Mononuclear cell (primary cell): ENCODE results near the gene BAIAP2. TPM values are rescaled to one million over a fixed set of nuclear protein-coding genes. Genes with fewer than 3 reads are reported as not detected.

Source experiments
- H3K27me3 ChIP-seq: 2 replicates; pipeline ENCODE4 v1.6.0; 2011; ENCODE audit warnings: low read length, control low read depth; ENCODE audit not compliant: insufficient read depth
- H3K4me1 ChIP-seq: 2 replicates; pipeline ENCODE4 v1.5.1; 2011; ENCODE audit warnings: mild to moderate bottlenecking, low read length, control low read depth; ENCODE audit not compliant: insufficient read depth
- H3K4me3 ChIP-seq: 2 replicates; pipeline ENCODE4 v1.5.1; 2011; ENCODE audit warnings: mild to moderate bottlenecking, low read length, moderate library complexity
- H3K9me3 ChIP-seq: 2 replicates; pipeline ENCODE4 v1.5.1; 2011; ENCODE audit warnings: low read depth, mild to moderate bottlenecking, control low read depth, low read length
- total RNA-seq: library from RNA; depleted of rRNA; stranded (reverse); fragments of >200 nt; gene quantifications from one replicate; pipeline ENCODE4 v1.2.3, GENCODE V29; 2012

BAIAP2 gene
- total RNA-seq, 1 donor, result 5.1 TPM

DNA sequence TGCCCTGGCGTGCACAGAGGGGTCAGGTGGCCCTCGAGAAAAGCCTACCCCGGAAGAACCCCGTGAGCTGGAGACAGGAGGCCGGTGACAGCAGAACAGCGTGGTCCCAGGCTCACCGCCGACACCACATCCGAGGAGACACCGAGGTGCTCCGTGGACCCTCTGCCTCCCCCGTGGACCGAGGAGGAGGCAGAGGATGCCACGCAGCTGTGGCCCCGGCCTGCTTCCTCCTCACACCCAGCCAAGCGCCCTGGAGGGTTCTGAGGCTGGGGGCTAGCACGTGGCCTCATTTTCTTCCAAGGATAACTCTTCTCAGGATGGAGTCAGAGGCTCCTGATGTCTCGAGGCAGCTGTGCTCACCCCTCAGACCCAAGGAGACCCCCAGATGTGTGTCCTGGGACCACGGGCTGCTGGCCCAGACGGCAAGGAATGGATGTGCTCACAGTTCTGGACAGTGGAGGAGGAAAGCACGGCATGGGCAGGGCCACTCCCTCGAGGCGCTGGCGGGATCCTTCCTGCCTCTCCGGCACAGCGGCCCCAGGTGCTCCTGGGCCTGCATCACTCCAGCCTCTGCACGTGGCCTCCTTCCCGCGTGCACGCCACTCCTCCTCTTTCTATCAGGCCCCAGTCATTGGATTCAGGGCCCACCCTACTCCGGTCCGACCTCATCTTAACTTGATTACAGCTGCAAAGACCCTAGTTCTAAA is 125.9 kb downstream of the BAIAP2 start:
- Histone ChIP-seq H3K9me3 (no peaks in the 10 kb centered on the region), H3K4me1 (peaks cover 13% of the 10 kb centered on the region), H3K4me3 (peak overlapping the region; percentile 46), H3K27me3 (peaks cover 3% of the 10 kb centered on the region)

DNA sequence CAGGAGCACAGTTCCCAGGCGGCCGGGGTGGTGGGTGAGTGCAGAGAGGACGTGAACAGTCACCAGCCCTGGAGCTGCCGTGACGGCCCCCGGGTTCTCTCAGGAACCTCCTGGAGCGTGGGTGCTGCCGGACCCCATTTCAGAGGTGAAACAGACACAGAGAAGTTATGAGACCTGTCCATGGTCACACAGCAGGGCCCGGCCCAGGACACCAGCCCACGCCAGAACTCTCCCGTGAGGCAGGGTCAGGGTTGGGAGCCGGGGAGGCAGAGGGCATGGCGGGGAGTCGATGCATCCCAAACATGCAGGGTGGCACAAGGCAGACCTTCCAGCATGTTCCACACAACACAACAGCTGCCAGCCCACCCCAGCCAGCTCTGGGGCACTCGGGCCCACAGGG is 126.6 kb downstream of the BAIAP2 start:
- peaks cover 4% of the 10 kb centered on the region for H3K27me3 ChIP-seq
- peaks cover 13% of the 10 kb centered on the region for H3K4me1 ChIP-seq
- H3K9me3 ChIP-seq, result no peaks in the 10 kb centered on the region
- H3K4me3 ChIP-seq, result no peak overlapping the region

DNA sequence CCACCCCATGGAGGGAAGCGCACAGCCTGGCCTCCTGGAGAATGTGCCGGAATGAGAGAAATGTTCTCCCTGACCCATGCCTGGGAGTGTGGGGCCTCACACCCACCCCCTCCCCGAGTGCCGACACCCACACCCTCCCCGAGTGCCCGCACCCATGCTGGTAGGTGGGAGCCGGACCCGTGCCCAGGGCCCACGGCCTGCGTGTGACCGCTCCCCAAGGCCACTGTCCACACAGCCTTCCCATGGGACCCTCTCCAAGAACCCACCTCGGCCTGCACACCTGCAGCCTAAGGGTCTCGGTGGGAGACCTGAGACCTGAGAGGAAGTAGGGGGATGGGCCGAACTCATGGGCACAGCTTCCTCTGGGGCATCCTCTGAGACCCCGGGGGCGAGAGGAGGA is 127.0 kb downstream of the BAIAP2 start:
- Histone ChIP-seq H3K27me3 (peaks cover 8% of the 10 kb centered on the region), H3K9me3 (no peaks in the 10 kb centered on the region), H3K4me1 (peaks cover 13% of the 10 kb centered on the region), H3K4me3 (no peak overlapping the region)

DNA sequence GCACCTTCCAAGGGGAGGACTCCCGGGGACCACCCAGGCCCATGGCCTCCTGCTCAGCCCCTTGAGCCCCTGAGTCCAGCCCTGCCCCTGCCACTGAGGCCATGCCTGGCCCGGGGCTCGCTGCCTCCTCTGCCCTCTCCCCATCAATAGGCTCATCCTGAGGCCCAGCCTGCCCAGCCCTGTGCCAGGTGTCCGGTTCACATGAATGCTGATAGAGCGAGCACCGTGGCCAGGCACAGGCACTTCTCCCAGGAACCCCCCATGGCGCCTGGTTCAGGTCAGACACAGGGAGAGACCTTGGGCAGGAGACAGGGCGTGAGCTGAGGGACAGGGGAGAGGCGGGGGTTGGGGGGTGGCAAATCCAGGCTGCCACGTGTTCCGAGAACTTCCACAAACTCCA is 127.5 kb downstream of the BAIAP2 start:
- Histone ChIP-seq H3K9me3 (no peaks in the 10 kb centered on the region), H3K4me1 (peaks cover 13% of the 10 kb centered on the region), H3K4me3 (no peak overlapping the region), H3K27me3 (peaks cover 8% of the 10 kb centered on the region)

DNA sequence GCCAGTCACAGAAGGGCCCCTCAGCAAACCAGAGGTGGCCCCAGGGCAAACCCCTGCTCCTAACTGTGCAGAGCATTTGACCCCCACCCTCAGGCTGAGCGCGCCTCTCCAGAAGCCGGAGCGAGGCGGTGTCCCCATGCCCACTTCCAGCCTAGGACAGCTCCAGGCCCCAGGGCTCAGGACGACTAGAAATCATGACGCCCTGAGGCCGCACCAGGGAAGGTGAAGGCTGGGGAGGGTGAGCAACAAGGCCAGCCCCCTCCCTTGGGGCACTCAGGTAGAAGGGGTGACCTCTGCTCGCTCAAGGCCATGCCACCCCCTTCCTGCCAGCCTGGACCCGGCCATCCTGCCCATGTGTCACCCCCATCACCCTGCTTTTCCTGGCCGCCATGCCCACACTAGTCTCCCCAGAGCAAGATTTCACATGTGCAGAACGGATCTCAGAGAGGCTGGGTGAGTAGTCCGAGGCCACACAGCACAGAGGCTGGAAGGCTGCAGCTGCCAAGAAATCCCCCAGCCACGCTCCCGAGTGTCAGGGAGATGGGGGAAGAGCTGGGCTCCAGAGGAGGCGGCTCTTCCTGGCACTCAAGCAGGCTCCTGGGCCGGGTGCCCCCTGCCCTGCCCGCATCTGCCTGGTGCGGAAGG is 128.2 kb downstream of the BAIAP2 start:
- Histone ChIP-seq H3K9me3 (no peaks in the 10 kb centered on the region), H3K4me3 (no peak overlapping the region), H3K4me1 (peaks cover 13% of the 10 kb centered on the region), H3K27me3 (peaks cover 8% of the 10 kb centered on the region)

DNA sequence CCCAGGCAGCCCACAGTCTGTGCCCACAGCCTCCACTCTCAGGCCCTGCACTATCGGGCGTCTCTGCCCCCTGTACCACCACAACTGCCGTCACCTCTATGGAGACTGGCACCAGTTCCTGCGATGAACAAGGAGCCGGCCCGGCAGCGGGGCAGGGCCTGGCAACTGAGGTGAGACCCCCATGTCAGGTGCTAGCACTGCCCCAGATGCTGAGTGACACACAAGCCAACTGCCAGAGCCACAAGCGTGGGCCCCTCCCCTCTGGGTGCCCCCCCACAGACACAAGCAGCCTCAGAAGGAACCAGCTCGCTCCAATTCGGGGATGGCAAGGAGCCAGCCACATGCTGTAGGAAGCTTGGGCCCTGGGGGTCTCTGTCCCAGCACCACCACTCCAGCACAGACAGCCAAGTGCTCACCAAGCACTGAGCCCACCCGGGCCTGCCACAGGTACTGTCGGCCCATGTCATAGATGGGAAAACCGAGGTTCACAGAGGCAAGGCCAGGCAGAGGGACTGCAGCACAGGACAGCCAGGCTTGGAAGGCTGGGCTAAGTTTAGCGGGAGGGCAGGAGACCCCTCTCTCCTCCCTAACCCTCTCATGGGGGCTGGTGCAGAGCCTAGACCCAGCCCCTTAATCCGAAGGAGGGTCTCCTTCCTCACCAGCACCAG is 128.9 kb downstream of the BAIAP2 start:
- H3K9me3 ChIP-seq, result no peaks in the 10 kb centered on the region
- peaks cover 8% of the 10 kb centered on the region for H3K27me3 ChIP-seq

DNA sequence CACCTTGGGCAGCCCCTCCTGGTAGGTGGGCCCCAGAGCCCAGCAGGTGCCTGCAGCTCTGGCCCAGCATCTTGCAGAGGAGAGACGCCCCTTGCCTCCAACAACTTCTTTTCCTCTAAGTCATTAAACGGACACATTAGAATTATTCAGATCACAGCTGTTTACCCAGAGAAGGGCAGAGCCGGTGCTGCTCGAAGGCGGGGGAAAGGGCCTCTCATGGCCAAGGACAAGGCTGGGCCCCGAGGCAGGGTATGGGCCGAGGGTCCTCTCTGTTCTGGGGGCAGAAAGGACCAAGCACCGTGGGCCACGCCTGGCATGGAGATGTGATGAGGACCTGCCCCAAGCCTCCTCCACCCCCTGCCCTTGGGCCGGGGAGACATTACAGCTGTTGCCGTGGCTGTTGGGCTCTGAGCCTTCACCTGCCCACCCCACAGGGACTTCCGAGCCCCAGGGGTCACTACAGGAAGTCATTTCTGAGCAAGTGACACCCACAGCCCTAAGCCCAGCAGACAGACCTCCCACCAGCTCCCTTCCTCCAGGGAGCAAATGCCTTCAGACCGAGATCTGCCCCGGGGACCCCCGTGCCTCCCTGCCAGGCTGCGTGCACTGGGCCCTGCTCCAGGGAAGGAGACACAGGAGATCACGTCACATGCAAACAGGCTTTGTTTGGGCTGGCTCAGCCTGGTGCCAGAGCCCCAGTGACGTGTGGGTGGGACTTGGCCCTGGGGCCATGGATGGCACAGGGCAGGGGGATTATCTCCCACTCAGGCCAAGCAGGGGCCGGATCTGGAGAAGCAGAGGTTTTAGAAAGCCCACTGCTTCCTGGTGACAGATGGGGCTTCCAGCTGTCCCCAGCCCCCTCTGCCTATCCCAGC is 129.7 kb downstream of the BAIAP2 start:
- Histone ChIP-seq H3K27me3 (peaks cover 8% of the 10 kb centered on the region), H3K4me3 (no peak overlapping the region), H3K9me3 (no peaks in the 10 kb centered on the region), H3K4me1 (peaks cover 12% of the 10 kb centered on the region)

More for the DNA sequence above, 128.9 kb downstream of the BAIAP2 start:
- Histone ChIP-seq H3K4me3 (no peak overlapping the region), H3K4me1 (peaks cover 13% of the 10 kb centered on the region)

DNA sequence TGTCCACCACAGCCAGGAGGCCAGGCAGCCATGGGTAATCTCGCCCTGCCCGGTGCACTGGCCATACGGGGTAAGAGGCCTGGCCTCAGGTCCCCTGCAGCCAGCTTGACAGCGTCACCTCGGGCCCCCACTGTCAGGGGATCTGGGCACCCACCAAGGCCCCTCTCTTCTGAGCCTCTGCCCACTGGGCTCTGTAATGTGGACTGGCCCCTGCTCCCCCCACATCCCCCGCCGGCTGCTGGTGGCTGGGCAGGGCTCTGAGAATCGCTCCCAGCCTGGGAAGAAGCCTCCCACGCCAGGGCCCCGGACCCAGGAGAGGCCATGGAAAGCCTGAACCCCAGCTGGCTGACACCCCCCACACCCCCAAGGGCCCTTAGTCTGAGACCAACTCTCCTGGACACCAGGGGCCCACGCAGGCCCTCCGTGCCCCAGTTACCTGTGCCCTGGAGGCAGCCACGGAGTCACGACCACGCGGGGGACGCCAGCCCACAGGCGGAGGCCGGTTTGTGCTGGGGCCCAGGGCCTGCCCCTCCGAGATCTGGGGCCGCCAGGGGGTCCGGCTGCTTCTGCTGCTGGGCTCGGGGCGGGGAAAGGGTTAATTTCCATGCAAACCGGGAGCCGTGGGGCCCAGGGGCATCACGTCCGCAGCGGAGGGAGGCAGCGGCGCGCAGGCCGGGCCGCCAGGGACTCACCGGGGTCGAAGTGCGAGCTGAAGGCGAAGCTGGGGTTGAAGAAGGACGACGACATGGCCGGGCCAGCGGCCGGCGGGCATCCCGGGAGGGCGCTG is 130.5 kb downstream of the BAIAP2 start, which contains the start of gene PVALEF:
Gene PVALEF (plus strand): TSS at position 262 of the 787 bp plus-strand sequence. CDS start 15,720 bp downstream, outside the sequence.
- Histone ChIP-seq H3K9me3 (no peaks in the 10 kb centered on the region), H3K27me3 (peaks cover 8% of the 10 kb centered on the region), H3K4me1 (peaks cover 7% of the 10 kb centered on the region), H3K4me3 (no peak within 1 kb of the TSS)

DNA sequence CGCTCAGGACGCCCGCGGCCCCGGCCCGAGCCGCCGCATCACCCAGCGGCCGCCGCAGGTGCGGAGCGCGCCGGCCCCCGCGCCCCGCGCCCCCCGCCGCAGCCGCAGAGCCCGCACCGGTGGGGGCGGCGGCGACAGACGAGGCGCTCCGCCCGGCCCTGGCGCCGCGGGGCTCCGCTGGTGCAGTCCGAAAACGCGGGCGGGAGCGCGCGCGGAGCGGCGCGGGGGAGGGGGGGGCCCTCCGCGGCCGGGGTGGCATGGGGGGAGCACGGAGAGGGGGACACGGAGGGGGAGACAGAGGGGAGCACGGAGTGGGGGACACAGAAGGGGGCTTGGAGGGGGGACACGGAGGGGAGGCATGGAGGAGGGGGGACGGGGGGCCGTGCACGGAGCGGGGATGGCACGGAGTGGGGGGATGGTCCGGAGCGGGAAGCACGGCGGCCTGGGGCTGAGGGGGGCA is 131.1 kb downstream of the BAIAP2 start, which contains the start of gene AATK:
Gene AATK (minus strand): TSS at position 189 of the 460 bp plus-strand sequence. CDS start 229 bp downstream, outside the sequence.
- Histone ChIP-seq H3K4me1 (peaks cover under 1% of the 10 kb centered on the region), H3K4me3 (no peak within 1 kb of the TSS), H3K9me3 (no peaks in the 10 kb centered on the region), H3K27me3 (peaks cover 8% of the 10 kb centered on the region)

Other genes with a start within 250 kb of the BAIAP2 start
- gene CHMP6, start 43.3 kb upstream of the BAIAP2 start, total RNA-seq, result 14.4 TPM
- gene PVALEF, start 130.4 kb downstream of the BAIAP2 start, total RNA-seq, result not detected
- gene AATK, start 131.1 kb downstream of the BAIAP2 start, total RNA-seq, result 2.0 TPM
- 4.8 TPM for gene CEP131, start 187.8 kb downstream of the BAIAP2 start, total RNA-seq
- gene TEPSIN, start 203.9 kb downstream of the BAIAP2 start, total RNA-seq, result 39.6 TPM
- 9.3 TPM for gene NDUFAF8, start 204.2 kb downstream of the BAIAP2 start, total RNA-seq